Activated T-cell treated with anti-CD3 and anti-CD28 coated beads, Interleukin-2, amount 50 U/mL, for 24 hours (primary cell): ENCODE results near the gene TBC1D2B.

Source experiments
- DNase-seq: peaks from one replicate; pipeline ENCODE4 v3.0.0-alpha.2; 2020
- H3K27ac Mint-ChIP-seq: 2 replicates; pipeline ENCODE4 v1.8.0; 2020; ENCODE audit warnings: mild to moderate bottlenecking, mixed read lengths
- H3K27me3 Mint-ChIP-seq: 2 replicates; pipeline ENCODE4 v1.8.0; 2020; ENCODE audit warnings: mixed read lengths
- H3K36me3 Mint-ChIP-seq: 2 replicates; pipeline ENCODE4 v1.8.0; 2020; ENCODE audit warnings: low read depth, mixed read lengths
- H3K4me1 Mint-ChIP-seq: 2 replicates; pipeline ENCODE4 v1.8.0; 2020; ENCODE audit warnings: low read depth, mixed read lengths
- H3K4me3 Mint-ChIP-seq: 2 replicates; pipeline ENCODE4 v1.8.0; 2020; ENCODE audit warnings: mild to moderate bottlenecking, moderate library complexity, mixed read lengths
- H3K9me3 Mint-ChIP-seq: 2 replicates; pipeline ENCODE4 v1.8.0; 2020; ENCODE audit warnings: mixed read lengths

TBC1D2B gene

GRCh38 chr15:78077053-78077870, at the start of gene TBC1D2B:
TSS of gene TBC1D2B (minus strand) at chr15:78077711. CDS start at chr15:78077652, 59 bp downstream.
- Mint-ChIP-seq H3K27ac (peak within 1 kb of the TSS; percentile 96), H3K4me3 (peak within 1 kb of the TSS; percentile 90), H3K36me3 (peaks cover 18% of the 10 kb centered on the region), H3K4me1 (peaks cover 47% of the 10 kb centered on the region), H3K27me3 (no peaks in the 10 kb centered on the region), H3K9me3 (no peaks in the 10 kb centered on the region)
- peak; percentile 86 for DNase-seq

GRCh38 chr15:78125267-78125666, 47.8 kb upstream of the TBC1D2B start:
- Mint-ChIP-seq H3K36me3 (no peaks in the 10 kb centered on the region), H3K4me3 (no peak overlapping the region), H3K27ac (no peak overlapping the region), H3K9me3 (no peaks in the 10 kb centered on the region), H3K27me3 (no peaks in the 10 kb centered on the region), H3K4me1 (peaks cover 6% of the 10 kb centered on the region)
- DNase-seq, result no peak

- Mint-ChIP-seq H3K9me3 (no peaks in the 10 kb centered on the region), H3K4me1 (no peaks in the 10 kb centered on the region), H3K36me3 (no peaks in the 10 kb centered on the region), H3K27me3 (no peaks in the 10 kb centered on the region), H3K4me3 (no peak overlapping the region), H3K27ac (no peak overlapping the region)
- no peak for DNase-seq
These were observed 43.0 kb upstream of the TBC1D2B start for GRCh38 chr15:78120523-78120922.

- DNase-seq, result no peak
- H3K27ac Mint-ChIP-seq, result no peak overlapping the region
- peaks cover 8% of the 10 kb centered on the region for H3K4me1 Mint-ChIP-seq
- no peaks in the 10 kb centered on the region for H3K9me3 Mint-ChIP-seq
- H3K27me3 Mint-ChIP-seq, result no peaks in the 10 kb centered on the region
- no peaks in the 10 kb centered on the region for H3K36me3 Mint-ChIP-seq
- no peak overlapping the region for H3K4me3 Mint-ChIP-seq
These were observed 35.0 kb upstream of the TBC1D2B start for GRCh38 chr15:78112551-78112950.

GRCh38 chr15:78111788-78112187, 34.3 kb upstream of the TBC1D2B start:
- Mint-ChIP-seq H3K27me3 (no peaks in the 10 kb centered on the region), H3K4me1 (peaks cover 9% of the 10 kb centered on the region), H3K27ac (no peak overlapping the region), H3K36me3 (no peaks in the 10 kb centered on the region), H3K9me3 (no peaks in the 10 kb centered on the region), H3K4me3 (no peak overlapping the region)
- DNase-seq, result no peak

GRCh38 chr15:78110916-78111475, 33.5 kb upstream of the TBC1D2B start:
- no peak for DNase-seq
- H3K4me3 Mint-ChIP-seq, result no peak overlapping the region
- H3K27ac Mint-ChIP-seq, result no peak overlapping the region
- H3K27me3 Mint-ChIP-seq, result no peaks in the 10 kb centered on the region
- peaks cover 16% of the 10 kb centered on the region for H3K4me1 Mint-ChIP-seq
- no peaks in the 10 kb centered on the region for H3K36me3 Mint-ChIP-seq
- H3K9me3 Mint-ChIP-seq, result no peaks in the 10 kb centered on the region

GRCh38 chr15:78110096-78110495, 32.6 kb upstream of the TBC1D2B start:
- Mint-ChIP-seq H3K4me3 (no peak overlapping the region), H3K4me1 (peaks cover 25% of the 10 kb centered on the region), H3K36me3 (no peaks in the 10 kb centered on the region), H3K9me3 (no peaks in the 10 kb centered on the region), H3K27ac (no peak overlapping the region), H3K27me3 (no peaks in the 10 kb centered on the region)
- no peak for DNase-seq

- Mint-ChIP-seq H3K4me3 (no peak overlapping the region), H3K36me3 (no peaks in the 10 kb centered on the region), H3K9me3 (no peaks in the 10 kb centered on the region), H3K27me3 (no peaks in the 10 kb centered on the region), H3K4me1 (peaks cover 34% of the 10 kb centered on the region), H3K27ac (no peak overlapping the region)
- DNase-seq, result no peak
These were observed 31.6 kb upstream of the TBC1D2B start for GRCh38 chr15:78109156-78109555.

- peak overlapping the region; percentile 68 for H3K27ac Mint-ChIP-seq
These were observed 31.0 kb upstream of the TBC1D2B start for GRCh38 chr15:78108300-78109084.

GRCh38 chr15:78107471-78107870, 30.0 kb upstream of the TBC1D2B start:
- DNase-seq, result no peak
- Mint-ChIP-seq H3K4me3 (no peak overlapping the region), H3K27ac (peak overlapping the region; percentile 33), H3K4me1 (peaks cover 47% of the 10 kb centered on the region), H3K27me3 (no peaks in the 10 kb centered on the region), H3K9me3 (no peaks in the 10 kb centered on the region), H3K36me3 (no peaks in the 10 kb centered on the region)

More at GRCh38 chr15:78108300-78109084, 31.0 kb upstream of the TBC1D2B start:
- no peaks in the 10 kb centered on the region for H3K27me3 Mint-ChIP-seq
- DNase-seq, result peak; percentile 86
- no peak overlapping the region for H3K4me3 Mint-ChIP-seq
- H3K36me3 Mint-ChIP-seq, result no peaks in the 10 kb centered on the region
- peaks cover 41% of the 10 kb centered on the region for H3K4me1 Mint-ChIP-seq
- H3K9me3 Mint-ChIP-seq, result no peaks in the 10 kb centered on the region

- Mint-ChIP-seq H3K27me3 (no peaks in the 10 kb centered on the region), H3K27ac (peak overlapping the region; percentile 88), H3K36me3 (no peaks in the 10 kb centered on the region), H3K4me3 (no peak overlapping the region), H3K9me3 (no peaks in the 10 kb centered on the region), H3K4me1 (peaks cover 48% of the 10 kb centered on the region)
- no peak for DNase-seq
These were observed 28.1 kb upstream of the TBC1D2B start for GRCh38 chr15:78105476-78106241.

GRCh38 chr15:78104566-78105475, 27.3 kb upstream of the TBC1D2B start:
- peak overlapping the region; percentile 88 for H3K27ac Mint-ChIP-seq

GRCh38 chr15:78104119-78104479, 26.6 kb upstream of the TBC1D2B start:
- H3K27me3 Mint-ChIP-seq, result no peaks in the 10 kb centered on the region
- DNase-seq, result no peak
- peaks cover 48% of the 10 kb centered on the region for H3K4me1 Mint-ChIP-seq
- H3K4me3 Mint-ChIP-seq, result peak overlapping the region; percentile 15
- H3K36me3 Mint-ChIP-seq, result no peaks in the 10 kb centered on the region
- H3K9me3 Mint-ChIP-seq, result no peaks in the 10 kb centered on the region
- peak overlapping the region; percentile 88 for H3K27ac Mint-ChIP-seq

More at GRCh38 chr15:78104566-78105475, 27.3 kb upstream of the TBC1D2B start:
- H3K4me3 Mint-ChIP-seq, result no peak overlapping the region
- DNase-seq, result no peak
- H3K36me3 Mint-ChIP-seq, result no peaks in the 10 kb centered on the region
- no peaks in the 10 kb centered on the region for H3K27me3 Mint-ChIP-seq
- peaks cover 48% of the 10 kb centered on the region for H3K4me1 Mint-ChIP-seq
- no peaks in the 10 kb centered on the region for H3K9me3 Mint-ChIP-seq
